Trophoblast cell (in vitro differentiated cells and primary cell): ENCODE results near the gene CLEC16A.

ENCODE experiments used
- DNase-seq, 2 donors: peaks; one replicate each; pipeline ENCODE4 v3.0.0-alpha.2; 2016
- H2AFZ ChIP-seq: 2 replicates; pipeline ENCODE4 v1.6.1; 2013; ENCODE audit warnings: low read length, moderate library complexity, mild to moderate bottlenecking; ENCODE audit not compliant: insufficient read depth, poor library complexity
- H2AK5ac ChIP-seq: 2 replicates; pipeline ENCODE4 v1.6.1; 2013; ENCODE audit warnings: mild to moderate bottlenecking, low read length
- H2BK120ac ChIP-seq: 2 replicates; pipeline ENCODE4 v1.6.1; 2013; ENCODE audit warnings: low read length, mild to moderate bottlenecking, moderate library complexity; ENCODE audit not compliant: insufficient read depth, poor library complexity
- H2BK12ac ChIP-seq: 2 replicates; pipeline ENCODE4 v1.6.1; 2013; ENCODE audit warnings: mild to moderate bottlenecking, low read length, moderate library complexity
- H2BK5ac ChIP-seq: 2 replicates; pipeline ENCODE4 v1.6.1; 2013; ENCODE audit warnings: low read length, low read depth, moderate library complexity, mild to moderate bottlenecking; ENCODE audit not compliant: poor library complexity
- H3K14ac ChIP-seq: 2 replicates; pipeline ENCODE4 v1.6.1; 2013; ENCODE audit warnings: mild to moderate bottlenecking, low read length
- H3K18ac ChIP-seq: 2 replicates; pipeline ENCODE4 v1.6.1; 2013; ENCODE audit warnings: mild to moderate bottlenecking, low read length
- H3K23ac ChIP-seq: 2 replicates; pipeline ENCODE4 v1.6.1; 2013; ENCODE audit warnings: low read length
- H3K27ac ChIP-seq: 2 replicates; pipeline ENCODE4 v1.5.1; 2013; ENCODE audit warnings: low read depth, mild to moderate bottlenecking, inconsistent platforms, low read length, moderate library complexity
- H3K27me3 ChIP-seq: 2 replicates; pipeline ENCODE4 v1.6.1; 2013; ENCODE audit warnings: inconsistent platforms, mild to moderate bottlenecking, low read length, moderate library complexity; ENCODE audit not compliant: insufficient read depth
- H3K36me3 ChIP-seq, 2 experiments: 1 replicate in 1 of 2; 2 replicates in 1 of 2; pipeline ENCODE4 v1.6.1; 2013; ENCODE audit warnings: low read length in 2 of 2, mild to moderate bottlenecking in 2 of 2, moderate library complexity in 1 of 2; ENCODE audit not compliant: insufficient read depth in 2 of 2, control insufficient read depth in 1 of 2
- H3K4ac ChIP-seq: 2 replicates; pipeline ENCODE4 v1.6.1; 2013; ENCODE audit warnings: low read depth, mild to moderate bottlenecking, low read length, moderate library complexity
- H3K4me1 ChIP-seq, 2 experiments: 1 replicate in 1 of 2; 2 replicates in 1 of 2; pipeline ENCODE4 v1.6.1; 2013; ENCODE audit warnings: low read length in 2 of 2, mild to moderate bottlenecking in 2 of 2, moderate library complexity in 1 of 2; ENCODE audit not compliant: insufficient read depth in 2 of 2, control insufficient read depth in 1 of 2
- H3K4me2 ChIP-seq: 2 replicates; pipeline ENCODE4 v1.6.1; 2013; ENCODE audit warnings: inconsistent platforms, mild to moderate bottlenecking, low read length, moderate library complexity
- H3K4me3 ChIP-seq: 2 replicates; pipeline ENCODE4 v1.5.1; 2013; ENCODE audit warnings: mild to moderate bottlenecking, low read depth, low read length, inconsistent platforms
- H3K79me1 ChIP-seq: one replicate; pipeline ENCODE4 v1.6.1; 2013; ENCODE audit warnings: low read length
- H3K79me2 ChIP-seq: 2 replicates; pipeline ENCODE4 v1.6.1; 2013; ENCODE audit warnings: low read length, mild to moderate bottlenecking; ENCODE audit not compliant: control insufficient read depth, insufficient read depth, poor library complexity
- H3K9ac ChIP-seq: 2 replicates; pipeline ENCODE4 v1.6.1; 2013; ENCODE audit warnings: mild to moderate bottlenecking, low read length
- H3K9me3 ChIP-seq: 2 replicates; pipeline ENCODE4 v1.6.1; 2013; ENCODE audit warnings: low read depth, mild to moderate bottlenecking, control low read depth, inconsistent platforms, low read length; ENCODE audit not compliant: insufficient read depth
- H4K12ac ChIP-seq: 2 replicates; pipeline ENCODE4 v1.6.1; 2013; ENCODE audit warnings: low read depth, mild to moderate bottlenecking, low read length, moderate library complexity
- H4K8ac ChIP-seq: 2 replicates; pipeline ENCODE4 v1.6.1; 2013; ENCODE audit warnings: low read depth, mild to moderate bottlenecking, low read length, moderate library complexity
- H4K91ac ChIP-seq: one replicate; pipeline ENCODE4 v1.6.1; 2013; ENCODE audit warnings: low read depth, mild to moderate bottlenecking, low read length, moderate library complexity
- WGBS: extraction: QIAGEN DNeasy Blood & Tissue Kit; methylation state at CpG from one replicate; pipeline ENCODE4 v1.1.7; 2013; ENCODE audit warnings: missing lambda C conversion rate; ENCODE audit not compliant: insufficient read length, insufficient coverage; ENCODE audit errors: extremely low coverage; 5-methylcytosine and 5-hydroxymethylcytosine counted together

The CLEC16A gene

DNA sequence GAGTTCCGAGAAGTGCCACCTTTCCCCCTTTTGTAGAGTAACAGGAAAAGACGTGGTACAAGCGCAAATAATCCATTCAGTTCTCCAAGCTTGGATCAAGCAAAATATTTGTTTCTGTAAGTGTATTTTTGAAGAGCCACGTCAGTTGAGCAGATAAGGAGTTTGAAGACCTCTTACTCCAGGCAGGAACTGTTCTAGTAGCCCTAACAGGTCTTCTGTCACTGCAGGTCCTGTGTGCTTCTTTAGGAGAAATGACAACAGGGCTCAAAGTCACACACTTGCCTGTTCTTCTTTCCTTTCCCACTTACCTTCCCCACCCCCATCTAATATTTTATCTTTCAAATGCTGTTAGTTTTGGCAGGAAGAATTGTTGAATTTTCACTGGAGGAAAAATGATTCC lies 93.9 kb downstream of the CLEC16A start:
- H3K14ac ChIP-seq, result no peak overlapping the region
- no peak for DNase-seq
- no peak overlapping the region for H3K4ac ChIP-seq
- no peak overlapping the region for H4K12ac ChIP-seq
- no peaks in the 10 kb centered on the region for H3K9me3 ChIP-seq
- no peak overlapping the region for H4K8ac ChIP-seq
- H3K27me3 ChIP-seq, result no peaks in the 10 kb centered on the region
- no peak overlapping the region for H3K27ac ChIP-seq
- no peak overlapping the region for H2AK5ac ChIP-seq
- H3K4me3 ChIP-seq, result no peak overlapping the region
- WGBS, result no CpG with 5 or more reads among the region's 4 CpGs
- no peaks in the 10 kb centered on the region for H3K79me1 ChIP-seq
- no peak overlapping the region for H3K4me2 ChIP-seq
- H3K18ac ChIP-seq, result no peak overlapping the region
- no peak overlapping the region for H2BK120ac ChIP-seq
- H2BK5ac ChIP-seq, result no peak overlapping the region
- H2AFZ ChIP-seq, result no peak overlapping the region
- no peaks in the 10 kb centered on the region for H3K79me2 ChIP-seq
- H4K91ac ChIP-seq, result no peak overlapping the region
- H2BK12ac ChIP-seq, result no peak overlapping the region
- H3K9ac ChIP-seq, result no peak overlapping the region
- H3K23ac ChIP-seq, result no peak overlapping the region
- peaks cover 0 to 4% of the 10 kb centered on the region in 2 experiments for H3K4me1 ChIP-seq
- H3K36me3 ChIP-seq, result peaks cover 20 to 31% of the 10 kb centered on the region in 2 experiments

DNA sequence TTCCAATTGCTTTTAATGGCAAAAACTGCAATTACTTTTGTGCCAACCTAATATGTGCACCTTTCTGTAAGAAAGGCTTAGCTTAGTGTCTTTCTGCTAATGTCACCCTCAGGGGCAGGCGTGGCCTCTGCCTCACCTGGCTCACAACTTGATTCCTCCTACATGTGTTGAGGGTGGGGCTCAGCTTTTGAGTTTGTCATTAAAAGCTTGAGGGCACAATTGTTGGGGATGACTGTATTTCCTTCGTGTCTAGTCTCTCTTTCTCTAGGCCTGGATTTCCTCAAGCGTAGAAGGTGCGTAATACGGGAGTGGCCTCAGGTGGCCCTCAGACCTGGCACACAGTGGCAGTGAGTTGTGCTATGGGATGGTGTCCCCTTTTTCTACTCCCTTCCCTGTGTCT lies 94.4 kb downstream of the CLEC16A start:
- Histone ChIP-seq H2AK5ac (no peak overlapping the region), H3K9me3 (no peaks in the 10 kb centered on the region), H3K27ac (no peak overlapping the region), H2BK120ac (no peak overlapping the region), H3K23ac (no peak overlapping the region), H3K4me1 (peaks cover 0 to 4% of the 10 kb centered on the region in 2 experiments), H3K9ac (no peak overlapping the region), H4K12ac (no peak overlapping the region), H3K14ac (no peak overlapping the region), H2BK12ac (no peak overlapping the region), H4K91ac (no peak overlapping the region), H3K4me3 (no peak overlapping the region), H4K8ac (no peak overlapping the region), H3K27me3 (no peaks in the 10 kb centered on the region), H3K79me1 (no peaks in the 10 kb centered on the region), H3K4me2 (no peak overlapping the region), H3K18ac (no peak overlapping the region), H2AFZ (no peak overlapping the region), H2BK5ac (no peak overlapping the region), H3K4ac (no peak overlapping the region), H3K79me2 (no peaks in the 10 kb centered on the region), H3K36me3 (peaks cover 20 to 31% of the 10 kb centered on the region in 2 experiments)
- WGBS, result no CpG with 5 or more reads among the region's 5 CpGs
- peak in 1 of 2 donors; percentile 8 for DNase-seq

DNA sequence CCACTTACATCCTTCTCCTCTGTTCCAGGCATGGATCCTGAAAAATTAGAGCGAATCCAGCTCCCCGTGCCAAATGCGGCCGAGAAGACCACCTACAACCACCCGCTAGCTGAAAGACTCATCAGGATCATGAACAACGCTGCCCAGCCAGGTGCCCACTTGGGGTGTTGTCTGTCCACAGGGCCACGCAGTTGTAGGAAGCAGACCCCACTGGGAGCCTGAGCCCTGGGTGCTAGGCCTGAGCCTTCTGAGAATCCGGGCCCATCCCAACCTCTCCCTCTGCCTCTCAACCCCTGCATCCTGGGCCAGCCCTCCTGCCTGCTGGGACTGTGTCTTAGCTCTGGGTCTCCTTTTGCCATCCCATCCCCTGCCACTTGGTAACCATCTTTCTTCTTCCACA lies 95.4 kb downstream of the CLEC16A start:
- H3K4ac ChIP-seq, result no peak overlapping the region
- no peak overlapping the region for H3K27ac ChIP-seq
- no peaks in the 10 kb centered on the region for H3K27me3 ChIP-seq
- no peaks in the 10 kb centered on the region for H3K79me2 ChIP-seq
- no peak overlapping the region for H4K91ac ChIP-seq
- H3K4me1 ChIP-seq, result peaks cover 0 to 4% of the 10 kb centered on the region in 2 experiments
- no peak overlapping the region for H2AFZ ChIP-seq
- H3K4me3 ChIP-seq, result no peak overlapping the region
- H4K8ac ChIP-seq, result no peak overlapping the region
- H3K23ac ChIP-seq, result no peak overlapping the region
- no peak overlapping the region for H2BK120ac ChIP-seq
- H2BK5ac ChIP-seq, result no peak overlapping the region
- H2BK12ac ChIP-seq, result peak overlapping the region; percentile 56
- H4K12ac ChIP-seq, result no peak overlapping the region
- peaks cover 20 to 31% of the 10 kb centered on the region in 2 experiments for H3K36me3 ChIP-seq
- no CpG with 5 or more reads among the region's 8 CpGs for WGBS
- no peak for DNase-seq
- H3K18ac ChIP-seq, result no peak overlapping the region
- H3K14ac ChIP-seq, result no peak overlapping the region
- no peak overlapping the region for H3K4me2 ChIP-seq
- H3K9ac ChIP-seq, result no peak overlapping the region
- H3K79me1 ChIP-seq, result no peaks in the 10 kb centered on the region
- no peaks in the 10 kb centered on the region for H3K9me3 ChIP-seq
- H2AK5ac ChIP-seq, result no peak overlapping the region

DNA sequence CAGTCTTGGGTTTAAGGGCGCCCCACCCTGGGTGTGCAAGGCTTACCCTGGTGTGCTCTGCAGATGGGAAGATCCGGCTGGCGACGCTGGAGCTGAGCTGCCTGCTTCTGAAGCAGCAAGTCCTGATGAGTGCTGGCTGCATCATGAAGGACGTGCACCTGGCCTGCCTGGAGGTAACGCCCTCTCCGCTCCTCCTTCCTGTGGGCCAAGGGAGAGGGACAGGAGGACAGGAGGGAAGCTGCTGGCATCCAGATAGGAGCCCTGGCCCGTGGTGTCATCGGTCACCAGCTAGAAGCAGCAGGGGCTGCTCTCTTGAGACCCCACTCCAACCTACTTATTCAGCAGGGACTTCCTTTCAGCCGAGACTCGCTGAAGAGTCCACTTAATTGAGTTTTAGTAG lies 97.8 kb downstream of the CLEC16A start:
- no peak for DNase-seq
- no CpG with 5 or more reads among the region's 11 CpGs for WGBS

More for the DNA sequence above, 97.8 kb downstream of the CLEC16A start:
- Histone ChIP-seq H3K14ac (no peak overlapping the region), H4K12ac (no peak overlapping the region), H3K79me2 (no peaks in the 10 kb centered on the region), H3K4ac (no peak overlapping the region), H3K4me2 (no peak overlapping the region), H3K4me3 (no peak overlapping the region), H3K27ac (no peak overlapping the region), H2BK120ac (no peak overlapping the region), H2AK5ac (no peak overlapping the region), H3K36me3 (peaks cover 16 to 23% of the 10 kb centered on the region in 2 experiments), H4K8ac (no peak overlapping the region), H3K18ac (no peak overlapping the region), H2BK12ac (no peak overlapping the region), H3K23ac (no peak overlapping the region), H3K9me3 (no peaks in the 10 kb centered on the region), H2BK5ac (no peak overlapping the region), H3K27me3 (no peaks in the 10 kb centered on the region), H3K9ac (no peak overlapping the region), H3K79me1 (no peaks in the 10 kb centered on the region), H4K91ac (no peak overlapping the region), H3K4me1 (peaks cover 0 to 4% of the 10 kb centered on the region in 2 experiments), H2AFZ (no peak overlapping the region)
